ENCODE data around the gene PTPN18.
"Not testable (repeated sequence)": the region's sequence is repeated elsewhere in the genome, so short reads cannot be mapped to it uniquely, and the experiment has no call there.

DNA sequence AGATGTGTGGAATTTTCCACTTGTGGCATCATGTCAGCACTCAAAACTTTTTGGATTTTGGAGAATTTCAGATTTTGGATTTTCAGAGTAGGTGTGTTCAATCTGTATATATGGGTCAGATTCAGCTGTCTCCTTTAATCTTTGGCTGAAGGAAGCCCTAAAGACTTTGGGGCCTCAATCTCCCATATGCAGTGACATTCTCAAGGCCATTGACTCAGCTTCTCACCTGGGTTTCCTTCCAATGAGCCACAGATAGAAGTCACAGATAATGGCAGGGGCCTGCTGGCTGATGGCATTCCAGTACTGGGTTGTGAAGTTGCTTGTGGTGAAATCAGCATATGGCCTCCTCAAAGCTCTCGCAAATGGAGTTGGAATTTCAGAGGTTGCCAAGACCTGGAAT lies 63.0 kb downstream of the PTPN18 start:
- TF ChIP-seq, protein P1, sequence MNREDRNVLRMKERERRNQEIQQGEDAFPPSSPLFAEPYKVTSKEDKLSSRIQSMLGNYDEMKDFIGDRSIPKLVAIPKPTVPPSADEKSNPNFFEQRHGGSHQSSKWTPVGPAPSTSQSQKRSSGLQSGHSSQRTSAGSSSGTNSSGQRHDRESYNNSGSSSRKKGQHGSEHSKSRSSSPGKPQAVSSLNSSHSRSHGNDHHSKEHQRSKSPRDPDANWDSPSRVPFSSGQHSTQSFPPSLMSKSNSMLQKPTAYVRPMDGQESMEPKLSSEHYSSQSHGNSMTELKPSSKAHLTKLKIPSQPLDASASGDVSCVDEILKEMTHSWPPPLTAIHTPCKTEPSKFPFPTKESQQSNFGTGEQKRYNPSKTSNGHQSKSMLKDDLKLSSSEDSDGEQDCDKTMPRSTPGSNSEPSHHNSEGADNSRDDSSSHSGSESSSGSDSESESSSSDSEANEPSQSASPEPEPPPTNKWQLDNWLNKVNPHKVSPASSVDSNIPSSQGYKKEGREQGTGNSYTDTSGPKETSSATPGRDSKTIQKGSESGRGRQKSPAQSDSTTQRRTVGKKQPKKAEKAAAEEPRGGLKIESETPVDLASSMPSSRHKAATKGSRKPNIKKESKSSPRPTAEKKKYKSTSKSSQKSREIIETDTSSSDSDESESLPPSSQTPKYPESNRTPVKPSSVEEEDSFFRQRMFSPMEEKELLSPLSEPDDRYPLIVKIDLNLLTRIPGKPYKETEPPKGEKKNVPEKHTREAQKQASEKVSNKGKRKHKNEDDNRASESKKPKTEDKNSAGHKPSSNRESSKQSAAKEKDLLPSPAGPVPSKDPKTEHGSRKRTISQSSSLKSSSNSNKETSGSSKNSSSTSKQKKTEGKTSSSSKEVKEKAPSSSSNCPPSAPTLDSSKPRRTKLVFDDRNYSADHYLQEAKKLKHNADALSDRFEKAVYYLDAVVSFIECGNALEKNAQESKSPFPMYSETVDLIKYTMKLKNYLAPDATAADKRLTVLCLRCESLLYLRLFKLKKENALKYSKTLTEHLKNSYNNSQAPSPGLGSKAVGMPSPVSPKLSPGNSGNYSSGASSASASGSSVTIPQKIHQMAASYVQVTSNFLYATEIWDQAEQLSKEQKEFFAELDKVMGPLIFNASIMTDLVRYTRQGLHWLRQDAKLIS (CRISPR knock-in tag; IDR thresholded peaks at IDR 0.05; ENCODE audit: borderline replicate concordance) = not testable (repeated sequence)
- TF ChIP-seq MAX (CRISPR knock-in tag; IDR thresholded peaks at IDR 0.05); ZNF423 (CRISPR knock-in tag; IDR thresholded peaks at IDR 0.05); JUN (CRISPR knock-in tag; IDR thresholded peaks at IDR 0.05); RELA (CRISPR knock-in tag; IDR thresholded peaks at IDR 0.05; ENCODE audit: borderline replicate concordance); NFE2L1 (CRISPR knock-in tag; IDR thresholded peaks at IDR 0.05); ETV6 (CRISPR knock-in tag; IDR thresholded peaks at IDR 0.05); PRDM15 (CRISPR knock-in tag; IDR thresholded peaks at IDR 0.05); STAT6 (CRISPR knock-in tag; conservative IDR thresholded peaks at IDR 0.05; ENCODE audit: low read depth); ESRRA (CRISPR knock-in tag; IDR thresholded peaks at IDR 0.05; ENCODE audit: borderline replicate concordance): not testable (repeated sequence)
- TF ChIP-seq, protein P2, sequence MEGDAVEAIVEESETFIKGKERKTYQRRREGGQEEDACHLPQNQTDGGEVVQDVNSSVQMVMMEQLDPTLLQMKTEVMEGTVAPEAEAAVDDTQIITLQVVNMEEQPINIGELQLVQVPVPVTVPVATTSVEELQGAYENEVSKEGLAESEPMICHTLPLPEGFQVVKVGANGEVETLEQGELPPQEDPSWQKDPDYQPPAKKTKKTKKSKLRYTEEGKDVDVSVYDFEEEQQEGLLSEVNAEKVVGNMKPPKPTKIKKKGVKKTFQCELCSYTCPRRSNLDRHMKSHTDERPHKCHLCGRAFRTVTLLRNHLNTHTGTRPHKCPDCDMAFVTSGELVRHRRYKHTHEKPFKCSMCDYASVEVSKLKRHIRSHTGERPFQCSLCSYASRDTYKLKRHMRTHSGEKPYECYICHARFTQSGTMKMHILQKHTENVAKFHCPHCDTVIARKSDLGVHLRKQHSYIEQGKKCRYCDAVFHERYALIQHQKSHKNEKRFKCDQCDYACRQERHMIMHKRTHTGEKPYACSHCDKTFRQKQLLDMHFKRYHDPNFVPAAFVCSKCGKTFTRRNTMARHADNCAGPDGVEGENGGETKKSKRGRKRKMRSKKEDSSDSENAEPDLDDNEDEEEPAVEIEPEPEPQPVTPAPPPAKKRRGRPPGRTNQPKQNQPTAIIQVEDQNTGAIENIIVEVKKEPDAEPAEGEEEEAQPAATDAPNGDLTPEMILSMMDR (IDR thresholded peaks at IDR 0.05) = not testable (repeated sequence)
- TF ChIP-seq, protein P3, sequence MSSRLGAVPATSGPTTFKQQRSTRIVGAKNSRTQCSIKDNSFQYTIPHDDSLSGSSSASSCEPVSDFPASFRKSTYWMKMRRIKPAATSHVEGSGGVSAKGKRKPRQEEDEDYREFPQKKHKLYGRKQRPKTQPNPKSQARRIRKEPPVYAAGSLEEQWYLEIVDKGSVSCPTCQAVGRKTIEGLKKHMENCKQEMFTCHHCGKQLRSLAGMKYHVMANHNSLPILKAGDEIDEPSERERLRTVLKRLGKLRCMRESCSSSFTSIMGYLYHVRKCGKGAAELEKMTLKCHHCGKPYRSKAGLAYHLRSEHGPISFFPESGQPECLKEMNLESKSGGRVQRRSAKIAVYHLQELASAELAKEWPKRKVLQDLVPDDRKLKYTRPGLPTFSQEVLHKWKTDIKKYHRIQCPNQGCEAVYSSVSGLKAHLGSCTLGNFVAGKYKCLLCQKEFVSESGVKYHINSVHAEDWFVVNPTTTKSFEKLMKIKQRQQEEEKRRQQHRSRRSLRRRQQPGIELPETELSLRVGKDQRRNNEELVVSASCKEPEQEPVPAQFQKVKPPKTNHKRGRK (CRISPR knock-in tag; IDR thresholded peaks at IDR 0.05; ENCODE audit: borderline replicate concordance) = not testable (repeated sequence)
- TF ChIP-seq, protein P4, sequence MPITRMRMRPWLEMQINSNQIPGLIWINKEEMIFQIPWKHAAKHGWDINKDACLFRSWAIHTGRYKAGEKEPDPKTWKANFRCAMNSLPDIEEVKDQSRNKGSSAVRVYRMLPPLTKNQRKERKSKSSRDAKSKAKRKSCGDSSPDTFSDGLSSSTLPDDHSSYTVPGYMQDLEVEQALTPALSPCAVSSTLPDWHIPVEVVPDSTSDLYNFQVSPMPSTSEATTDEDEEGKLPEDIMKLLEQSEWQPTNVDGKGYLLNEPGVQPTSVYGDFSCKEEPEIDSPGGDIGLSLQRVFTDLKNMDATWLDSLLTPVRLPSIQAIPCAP (CRISPR knock-in tag; IDR thresholded peaks at IDR 0.05) = not testable (repeated sequence)
